ENCODE results near the gene PSMA8. TPM values are rescaled to one million over a fixed set of nuclear protein-coding genes. Genes with fewer than 3 reads are reported as not detected.

Gene PSMA8
- total RNA-seq, 1 experiment from 2014 or later = not detected

GRCh38 chr18:26085056-26085455 is 48.6 kb upstream of the PSMA8 start:
- Histone ChIP-seq H2BK5ac (ENCODE audit: insufficient read length, low read length) (no peak overlapping the region), H2BK15ac (ENCODE audit: low read depth, low read length) (no peak overlapping the region), H3K9me3 (ENCODE audit: control insufficient read depth, low read depth, low read length) (no peaks in the 10 kb centered on the region), H2AK5ac (ENCODE audit: insufficient read length, low read length) (no peak overlapping the region), H2BK20ac (ENCODE audit: low read depth, low read length, poor library complexity, severe bottlenecking) (no peak overlapping the region), H3K4me1 (ENCODE audit: insufficient read depth, low read length) (no peaks in the 10 kb centered on the region; the same call in 1 of the 2 replicates), H3K79me2 (ENCODE audit: insufficient read depth, low read length) (peaks cover 10% of the 10 kb centered on the region; the same call in 1 of the 2 replicates), H4K20me1 (ENCODE audit: control insufficient read depth, insufficient read depth, insufficient read length) (no peaks in the 10 kb centered on the region), H2BK120ac (ENCODE audit: low read depth, low read length, poor library complexity, severe bottlenecking) (no peak overlapping the region), H3K27me3 (ENCODE audit: insufficient read depth, low read length) (no peaks in the 10 kb centered on the region), H4K5ac (ENCODE audit: insufficient read length, low read depth, low read length) (no peak overlapping the region), H3K23ac (ENCODE audit: insufficient read length, low read depth, low read length) (no peak overlapping the region), H3K27ac (ENCODE audit: insufficient read length, low read depth, low read length) (no peak overlapping the region), H3K79me1 (ENCODE audit: insufficient read depth, low read depth, low read length, poor library complexity, severe bottlenecking) (no peaks in the 10 kb centered on the region), H2BK12ac (ENCODE audit: insufficient read length, low read depth, low read length) (no peak overlapping the region), H4K91ac (ENCODE audit: insufficient read length, low read depth, low read length) (no peak overlapping the region), H3K9ac (ENCODE audit: extremely low read depth, insufficient read length, low read length) (no peak overlapping the region), H3K23me2 (ENCODE audit: insufficient read length, low read depth, low read length, poor library complexity, severe bottlenecking) (peaks cover 3% of the 10 kb centered on the region), H2AFZ (ENCODE audit: low read length) (no peak overlapping the region), H4K8ac (replicated peaks; ENCODE audit: insufficient read length, low read depth, low read length) (no peak overlapping the region), H3T11ph (ENCODE audit: low read length) (no peak overlapping the region), H3K4me2 (ENCODE audit: insufficient read depth, insufficient read length, low read length) (no peak overlapping the region), H3K14ac (ENCODE audit: insufficient read depth, low read length) (no peak overlapping the region), H3K4ac (ENCODE audit: low read depth, low read length) (no peak overlapping the region), H3K18ac (ENCODE audit: insufficient read length, low read depth, low read length) (no peak overlapping the region), H3K56ac (ENCODE audit: insufficient read length, low read depth, low read length) (no peak overlapping the region)
- Mint-ChIP-seq H3K9me3 (no peaks in the 10 kb centered on the region), H3K4me1 (peaks cover 14 to 19% of the 10 kb centered on the region in 2 experiments), H3K27me3 (ENCODE audit: low read depth) (no peaks in the 10 kb centered on the region), H3K36me3 (ENCODE audit: insufficient read depth in 1 of 3, low read depth in 3 of 3) (peaks cover 12 to 56% (median 52%) of the 10 kb centered on the region in 3 experiments; a peak in 6 of 7 replicates), H3K27ac (0 out of 7 replicates have a peak overlapping the region, but pooled peaks of 1 of the 3 experiments have one; percentile 44), H3K4me3 (no peak overlapping the region)
- WGBS (ENCODE audit: extremely low coverage, insufficient read length, low lambda C conversion rate) = no CpG with 5 or more reads among the region's 5 CpGs
- TF ChIP-seq, protein P1, sequence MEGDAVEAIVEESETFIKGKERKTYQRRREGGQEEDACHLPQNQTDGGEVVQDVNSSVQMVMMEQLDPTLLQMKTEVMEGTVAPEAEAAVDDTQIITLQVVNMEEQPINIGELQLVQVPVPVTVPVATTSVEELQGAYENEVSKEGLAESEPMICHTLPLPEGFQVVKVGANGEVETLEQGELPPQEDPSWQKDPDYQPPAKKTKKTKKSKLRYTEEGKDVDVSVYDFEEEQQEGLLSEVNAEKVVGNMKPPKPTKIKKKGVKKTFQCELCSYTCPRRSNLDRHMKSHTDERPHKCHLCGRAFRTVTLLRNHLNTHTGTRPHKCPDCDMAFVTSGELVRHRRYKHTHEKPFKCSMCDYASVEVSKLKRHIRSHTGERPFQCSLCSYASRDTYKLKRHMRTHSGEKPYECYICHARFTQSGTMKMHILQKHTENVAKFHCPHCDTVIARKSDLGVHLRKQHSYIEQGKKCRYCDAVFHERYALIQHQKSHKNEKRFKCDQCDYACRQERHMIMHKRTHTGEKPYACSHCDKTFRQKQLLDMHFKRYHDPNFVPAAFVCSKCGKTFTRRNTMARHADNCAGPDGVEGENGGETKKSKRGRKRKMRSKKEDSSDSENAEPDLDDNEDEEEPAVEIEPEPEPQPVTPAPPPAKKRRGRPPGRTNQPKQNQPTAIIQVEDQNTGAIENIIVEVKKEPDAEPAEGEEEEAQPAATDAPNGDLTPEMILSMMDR (conservative IDR thresholded peaks at IDR 0.05) = no peak
- DNase-seq = no peak

Measured in H9 (cell line).